Brain pericyte (primary cell): ENCODE data around the gene MED12L.

ENCODE experiments used
- DNase-seq: peaks from one replicate; pipeline ENCODE4 v3.0.0-alpha.2; 2012; ENCODE audit warnings: low read depth, low spot score

The MED12L gene

GRCh38 chr3:151456065-151456464 lies 370.6 kb downstream of the MED12L start:
- no peak for DNase-seq

GRCh38 chr3:151459358-151459757 lies 373.9 kb downstream of the MED12L start:
- no peak for DNase-seq

- DNase-seq: no peak
Measured at GRCh38 chr3:151460228-151460627, 374.8 kb downstream of the MED12L start.

- DNase-seq: no peak
Measured at GRCh38 chr3:151460774-151461450, 375.4 kb downstream of the MED12L start, which contains the start of gene IGSF10. TSS of gene IGSF10 (minus strand) at chr3:151461061. CDS start at chr3:151458709, 2,352 bp downstream.

GRCh38 chr3:151462278-151462780 lies 376.9 kb downstream of the MED12L start:
- no peak for DNase-seq

GRCh38 chr3:151462991-151463390 lies 377.5 kb downstream of the MED12L start:
- DNase-seq: no peak

- no peak for DNase-seq
Measured at GRCh38 chr3:151467069-151467468, 381.6 kb downstream of the MED12L start.

- DNase-seq: peak; percentile 10
Measured at GRCh38 chr3:151468284-151468917, 382.9 kb downstream of the MED12L start.

GRCh38 chr3:151476344-151477018 lies 391.0 kb downstream of the MED12L start:
- DNase-seq: no peak

- DNase-seq: no peak
Measured at GRCh38 chr3:151477591-151478334, 392.3 kb downstream of the MED12L start.

GRCh38 chr3:151478335-151478697 lies 392.9 kb downstream of the MED12L start:
- DNase-seq: no peak

GRCh38 chr3:151479452-151479851 lies 394.0 kb downstream of the MED12L start:
- DNase-seq: no peak

- no peak for DNase-seq
Measured at GRCh38 chr3:151480492-151480891, 395.0 kb downstream of the MED12L start.

- DNase-seq: no peak
Measured at GRCh38 chr3:151483488-151483887, 398.0 kb downstream of the MED12L start.

GRCh38 chr3:151483961-151484520 lies 398.6 kb downstream of the MED12L start:
- DNase-seq: no peak
